ENCODE measurements around the gene MT1HL1. TPM values are rescaled to one million over a fixed set of nuclear protein-coding genes. Genes with fewer than 3 reads are reported as not detected.
"Not testable (repeated sequence)": the region's sequence is repeated elsewhere in the genome, so short reads cannot be mapped to it uniquely, and the experiment has no call there.

Gene MT1HL1
- total RNA-seq, 1 experiment from 2014 or later, result not detected

GRCh38 chr1:236974025-236974424 is 30.2 kb downstream of the MT1HL1 start:
- H4K8ac ChIP-seq (replicated peaks; ENCODE audit: insufficient read length, low read depth, low read length); H3K18ac ChIP-seq (ENCODE audit: insufficient read length, low read depth, low read length); H3K9ac ChIP-seq (ENCODE audit: extremely low read depth, insufficient read length, low read length); H4K5ac ChIP-seq (ENCODE audit: insufficient read length, low read depth, low read length); H3K9me3 ChIP-seq (ENCODE audit: control insufficient read depth, low read depth, low read length); H2AK5ac ChIP-seq (ENCODE audit: insufficient read length, low read length); H3K23ac ChIP-seq (ENCODE audit: insufficient read length, low read depth, low read length); H3K27me3 ChIP-seq (ENCODE audit: insufficient read depth, low read length); H3K27ac ChIP-seq (ENCODE audit: insufficient read length, low read depth, low read length); H3K9me3 Mint-ChIP-seq; H3K4ac ChIP-seq (ENCODE audit: low read depth, low read length); H3K27me3 Mint-ChIP-seq (ENCODE audit: low read depth); H3T11ph ChIP-seq (ENCODE audit: low read length); H3K79me2 ChIP-seq (ENCODE audit: insufficient read depth, low read length); H4K91ac ChIP-seq (ENCODE audit: insufficient read length, low read depth, low read length); H3K4me1 ChIP-seq (ENCODE audit: insufficient read depth, low read length); H3K4me1 Mint-ChIP-seq; H2BK5ac ChIP-seq (ENCODE audit: insufficient read length, low read length); H3K56ac ChIP-seq (ENCODE audit: insufficient read length, low read depth, low read length); H4K20me1 ChIP-seq (ENCODE audit: control insufficient read depth, insufficient read depth, insufficient read length); H3K36me3 Mint-ChIP-seq (ENCODE audit: insufficient read depth in 1 of 3, low read depth in 3 of 3); H3K79me1 ChIP-seq (ENCODE audit: insufficient read depth, low read depth, low read length, poor library complexity, severe bottlenecking); H3K14ac ChIP-seq (ENCODE audit: insufficient read depth, low read length); H2BK120ac ChIP-seq (ENCODE audit: low read depth, low read length, poor library complexity, severe bottlenecking); H2BK20ac ChIP-seq (ENCODE audit: low read depth, low read length, poor library complexity, severe bottlenecking); H2BK15ac ChIP-seq (ENCODE audit: low read depth, low read length); H3K23me2 ChIP-seq (ENCODE audit: insufficient read length, low read depth, low read length, poor library complexity, severe bottlenecking); H3K4me3 Mint-ChIP-seq; H2AFZ ChIP-seq (ENCODE audit: low read length); H3K4me2 ChIP-seq (ENCODE audit: insufficient read depth, insufficient read length, low read length); H2BK12ac ChIP-seq (ENCODE audit: insufficient read length, low read depth, low read length): not testable (repeated sequence)
- DNase-seq, result peak; percentile 70
- peak overlapping the region in 1 of 3 experiments; percentile 85; a peak in 3 of 7 replicates for H3K27ac Mint-ChIP-seq
- no CpG with 5 or more reads among the region's 5 CpGs for WGBS (ENCODE audit: extremely low coverage, insufficient read length, low lambda C conversion rate)
- peak; percentile 64; the same call in 2 of the 3 replicates for TF ChIP-seq CTCF (conservative IDR thresholded peaks at IDR 0.05)
